DMS153 (cell line): ENCODE results near the gene HBP1.
"Not testable (repeated sequence)": the region's sequence is repeated elsewhere in the genome, so short reads cannot be mapped to it uniquely, and the experiment has no call there.

Experiments
- DNase-seq: peaks from one replicate; lab custom pipeline; 2025; lab: John Stamatoyannopoulos, UW

The HBP1 gene

GRCh38 chr7:107168233-107169119 lies at the start of gene HBP1:
TSS of gene HBP1 (plus strand) at chr7:107169003. CDS start at chr7:107179894, 10,891 bp downstream.
- DNase-seq = peak; percentile 100

GRCh38 chr7:107119376-107120105 lies 49.3 kb upstream of the HBP1 start:
- DNase-seq = no peak

GRCh38 chr7:107122486-107122911 lies 46.3 kb upstream of the HBP1 start:
- DNase-seq = no peak

- DNase-seq = no peak
Observed at GRCh38 chr7:107123392-107123791, 45.4 kb upstream of the HBP1 start.

GRCh38 chr7:107125475-107125874 lies 43.3 kb upstream of the HBP1 start:
- peak; percentile 93 for DNase-seq

GRCh38 chr7:107128217-107128616 lies 40.6 kb upstream of the HBP1 start:
- DNase-seq = no peak

GRCh38 chr7:107128748-107129147 lies 40.1 kb upstream of the HBP1 start:
- DNase-seq = no peak

- DNase-seq = no peak
Observed at GRCh38 chr7:107130487-107131220, 38.1 kb upstream of the HBP1 start.

- DNase-seq = no peak
Observed at GRCh38 chr7:107133396-107133795, 35.4 kb upstream of the HBP1 start.

- no peak for DNase-seq
Observed at GRCh38 chr7:107138696-107139420, 29.9 kb upstream of the HBP1 start.

GRCh38 chr7:107143875-107144274 lies 24.9 kb upstream of the HBP1 start:
- not testable (repeated sequence) for DNase-seq

- no peak for DNase-seq
Observed at GRCh38 chr7:107145067-107145838, 23.6 kb upstream of the HBP1 start.

GRCh38 chr7:107147464-107148393 lies 21.1 kb upstream of the HBP1 start:
- peak; percentile 19 for DNase-seq

- DNase-seq = no peak
Observed at GRCh38 chr7:107148721-107149120, 20.1 kb upstream of the HBP1 start.

GRCh38 chr7:107149863-107150262 lies 18.9 kb upstream of the HBP1 start:
- no peak for DNase-seq

- DNase-seq = peak; percentile 22
Observed at GRCh38 chr7:107150375-107151073, 18.3 kb upstream of the HBP1 start.

- DNase-seq = no peak
Observed at GRCh38 chr7:107151538-107151937, 17.3 kb upstream of the HBP1 start.

GRCh38 chr7:107152011-107152410 lies 16.8 kb upstream of the HBP1 start:
- DNase-seq = no peak

- DNase-seq = no peak
Observed at GRCh38 chr7:107154826-107155225, 14.0 kb upstream of the HBP1 start.
